Upper lobe of right lung (tissue), 1 donor: ENCODE data around the gene GFPT1. TPM values are rescaled to one million over a fixed set of nuclear protein-coding genes. Genes with fewer than 3 reads are reported as not detected.

Source experiments
- ATAC-seq: fragments of 200-7000 bp; cut with Tn5 transposase; one replicate; pipeline ENCODE4 v1.9.1; 2020; ENCODE audit warnings: mild to moderate bottlenecking, moderate library complexity
- DNase-seq: peaks from one replicate; pipeline ENCODE4 v3.0.0-alpha.2; 2020
- H3K27ac ChIP-seq: fragments of 200-600 bp; one replicate; pipeline ENCODE4 v1.8.0; 2022
- H3K27me3 ChIP-seq: fragments of 200-600 bp; one replicate; pipeline ENCODE4 v1.8.0; 2022; ENCODE audit warnings: mild to moderate bottlenecking
- H3K36me3 ChIP-seq: fragments of 200-600 bp; one replicate; pipeline ENCODE4 v1.8.0; 2022
- H3K4me1 ChIP-seq: fragments of 200-600 bp; one replicate; pipeline ENCODE4 v1.8.0; 2022
- H3K4me3 ChIP-seq: fragments of 200-600 bp; one replicate; pipeline ENCODE4 v1.8.0; 2022; ENCODE audit warnings: mild to moderate bottlenecking
- H3K9me3 ChIP-seq: fragments of 200-600 bp; one replicate; pipeline ENCODE4 v1.8.0; 2022
- intact Hi-C: fragments of 100-400 bp; cut with DNase I; formaldehyde crosslinking; loops from one replicate; pipeline ENCODE4 v1.11.0; 2022
- total RNA-seq: library from RNA; stranded (reverse); fragmentation: NEBNext Ultra II Directional; extraction: Animal tissue kit (Norgen Biotek cat#: 25700); gene quantifications from one replicate; pipeline ENCODE4 v1.2.1, GENCODE V29; 2021
- TF ChIP-seq, protein P1 (sequence below): fragments of 200-600 bp; IDR thresholded peaks from one replicate; pipeline ENCODE4 v1.8.0; 2022; ENCODE audit warnings: antibody characterized with exemption
- donor health status: DM: no; HTN: yes; CAD: no; lungs with severe emphysema.

Gene GFPT1
- total RNA-seq, 1 donor from 2014 or later, result 68.2 TPM

DNA sequence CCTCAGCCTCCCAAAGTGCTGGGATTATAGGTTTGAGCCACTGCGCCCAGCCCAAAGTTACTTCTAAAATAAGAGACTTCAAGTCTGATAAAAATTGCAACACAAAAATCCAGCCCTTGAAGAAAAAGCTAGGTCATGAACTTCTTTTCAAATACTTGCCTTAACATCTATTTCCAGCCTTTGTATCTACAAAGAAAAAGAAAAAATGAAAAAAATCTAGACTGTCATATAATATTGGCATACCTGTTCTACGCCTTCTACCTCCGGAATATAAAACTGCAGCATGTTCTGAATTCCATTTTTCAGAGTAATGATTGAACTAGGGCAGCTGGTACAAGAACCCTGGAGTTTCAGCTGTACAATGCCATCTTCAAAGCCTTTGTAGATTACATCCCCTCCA lies 13.1 kb upstream of the GFPT1 start:
- no peak for DNase-seq
- no peak overlapping the region for H3K4me3 ChIP-seq
- no peak overlapping the region for H3K27ac ChIP-seq
- intact Hi-C loops, result no loop called here
- TF ChIP-seq, protein P1, sequence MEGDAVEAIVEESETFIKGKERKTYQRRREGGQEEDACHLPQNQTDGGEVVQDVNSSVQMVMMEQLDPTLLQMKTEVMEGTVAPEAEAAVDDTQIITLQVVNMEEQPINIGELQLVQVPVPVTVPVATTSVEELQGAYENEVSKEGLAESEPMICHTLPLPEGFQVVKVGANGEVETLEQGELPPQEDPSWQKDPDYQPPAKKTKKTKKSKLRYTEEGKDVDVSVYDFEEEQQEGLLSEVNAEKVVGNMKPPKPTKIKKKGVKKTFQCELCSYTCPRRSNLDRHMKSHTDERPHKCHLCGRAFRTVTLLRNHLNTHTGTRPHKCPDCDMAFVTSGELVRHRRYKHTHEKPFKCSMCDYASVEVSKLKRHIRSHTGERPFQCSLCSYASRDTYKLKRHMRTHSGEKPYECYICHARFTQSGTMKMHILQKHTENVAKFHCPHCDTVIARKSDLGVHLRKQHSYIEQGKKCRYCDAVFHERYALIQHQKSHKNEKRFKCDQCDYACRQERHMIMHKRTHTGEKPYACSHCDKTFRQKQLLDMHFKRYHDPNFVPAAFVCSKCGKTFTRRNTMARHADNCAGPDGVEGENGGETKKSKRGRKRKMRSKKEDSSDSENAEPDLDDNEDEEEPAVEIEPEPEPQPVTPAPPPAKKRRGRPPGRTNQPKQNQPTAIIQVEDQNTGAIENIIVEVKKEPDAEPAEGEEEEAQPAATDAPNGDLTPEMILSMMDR, result no peak
- no peak for ATAC-seq
- H3K9me3 ChIP-seq, result no peaks in the 10 kb centered on the region
- H3K27me3 ChIP-seq, result no peaks in the 10 kb centered on the region
- H3K36me3 ChIP-seq, result peaks cover 88% of the 10 kb centered on the region
- H3K4me1 ChIP-seq, result no peaks in the 10 kb centered on the region

GRCh38 chr2:69397234-69397633 lies 10.2 kb upstream of the GFPT1 start:
- no peak for ATAC-seq
- H3K36me3 ChIP-seq, result peaks cover 73% of the 10 kb centered on the region
- TF ChIP-seq, protein P1, result no peak
- intact Hi-C loops, result no loop called here
- H3K9me3 ChIP-seq, result no peaks in the 10 kb centered on the region
- no peaks in the 10 kb centered on the region for H3K4me1 ChIP-seq
- H3K27me3 ChIP-seq, result no peaks in the 10 kb centered on the region
- DNase-seq, result no peak
- no peak overlapping the region for H3K27ac ChIP-seq
- no peak overlapping the region for H3K4me3 ChIP-seq

DNA sequence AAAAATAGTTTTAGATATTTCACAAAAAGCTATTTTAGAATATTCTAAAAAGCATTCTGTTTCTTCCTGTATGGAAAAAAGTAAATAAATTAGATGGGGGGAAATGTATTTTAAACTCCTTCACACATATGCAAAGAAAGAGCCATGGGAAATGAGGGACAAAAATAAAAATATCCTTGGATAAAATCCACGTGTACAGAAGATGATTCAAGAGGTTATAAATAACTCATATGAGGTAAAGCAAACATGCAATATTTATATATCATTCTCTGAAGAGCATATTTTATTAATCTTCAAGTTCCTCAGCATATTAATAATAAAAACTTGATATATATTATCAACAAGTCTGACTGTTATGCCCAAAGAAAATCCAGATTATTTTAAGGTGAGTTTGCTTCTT lies 8.8 kb upstream of the GFPT1 start:
- intact Hi-C loops, result no loop called here
- H3K36me3 ChIP-seq, result peaks cover 60% of the 10 kb centered on the region
- ATAC-seq (no peak), DNase-seq (no peak)
- TF ChIP-seq, protein P1, result no peak
- H3K4me3 ChIP-seq, result no peak overlapping the region
- H3K27me3 ChIP-seq, result no peaks in the 10 kb centered on the region
- H3K9me3 ChIP-seq, result no peaks in the 10 kb centered on the region
- H3K4me1 ChIP-seq, result no peaks in the 10 kb centered on the region
- no peak overlapping the region for H3K27ac ChIP-seq

DNA sequence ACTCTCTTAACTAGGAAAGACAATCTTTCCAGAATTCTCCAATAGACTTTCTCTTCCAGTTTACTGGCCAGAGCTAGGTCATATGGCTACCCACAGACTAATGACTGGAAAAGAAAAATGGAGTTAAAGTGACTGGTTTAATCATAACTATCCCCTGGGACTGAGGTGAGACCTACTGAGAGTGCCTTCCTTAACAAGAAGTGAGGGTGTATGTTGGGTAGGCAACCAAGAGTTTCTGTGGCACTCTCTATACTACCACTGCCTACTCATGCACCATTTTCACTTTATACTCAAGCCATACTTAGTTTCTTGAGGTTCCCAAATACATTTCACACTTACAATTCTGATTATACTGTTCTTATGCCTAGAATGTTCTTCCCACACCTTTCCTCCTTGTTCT lies 6.9 kb upstream of the GFPT1 start:
- Histone ChIP-seq H3K36me3 (peaks cover 41% of the 10 kb centered on the region), H3K9me3 (no peaks in the 10 kb centered on the region), H3K27me3 (no peaks in the 10 kb centered on the region), H3K27ac (no peak overlapping the region), H3K4me3 (no peak overlapping the region), H3K4me1 (no peaks in the 10 kb centered on the region)
- DNase-seq (no peak), ATAC-seq (no peak)
- intact Hi-C loops, result no loop called here
- TF ChIP-seq, protein P1, result no peak

DNA sequence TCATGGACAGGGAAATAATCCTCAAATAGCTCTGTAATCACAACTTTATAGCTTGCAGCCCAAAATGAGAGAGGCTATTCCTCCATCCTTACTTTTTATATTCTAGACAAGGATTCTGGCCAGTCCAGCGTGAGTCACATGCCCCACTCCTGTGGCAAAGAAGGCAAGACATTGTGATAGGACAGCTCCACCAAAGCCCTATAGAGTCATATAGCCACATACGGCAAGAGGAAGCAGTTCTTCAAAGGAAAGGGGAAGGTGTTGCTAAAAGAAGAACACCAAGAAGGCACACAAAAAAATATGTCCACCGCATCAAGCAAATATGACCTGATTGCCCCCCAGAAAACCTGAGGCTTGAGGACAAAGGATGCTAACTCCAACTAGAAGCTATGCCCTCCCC lies 3.4 kb upstream of the GFPT1 start:
- Histone ChIP-seq H3K4me1 (peaks cover 8% of the 10 kb centered on the region), H3K4me3 (no peak overlapping the region), H3K36me3 (peaks cover 14% of the 10 kb centered on the region), H3K27ac (no peak overlapping the region), H3K9me3 (no peaks in the 10 kb centered on the region), H3K27me3 (no peaks in the 10 kb centered on the region)
- TF ChIP-seq, protein P1, result no peak
- DNase-seq, result no peak
- no peak for ATAC-seq
- intact Hi-C loops, result no loop called here

- DNase-seq (no peak), ATAC-seq (no peak)
- Histone ChIP-seq H3K27me3 (no peaks in the 10 kb centered on the region), H3K9me3 (no peaks in the 10 kb centered on the region), H3K27ac (no peak overlapping the region), H3K4me3 (no peak overlapping the region), H3K36me3 (peaks cover 14% of the 10 kb centered on the region), H3K4me1 (peaks cover 13% of the 10 kb centered on the region)
- intact Hi-C loops, result no loop called here
- TF ChIP-seq, protein P1, result no peak
These were observed 3.0 kb upstream of the GFPT1 start for GRCh38 chr2:69390001-69390400.
